ENCODE data around the gene ZNF483.

The ZNF483 gene

GRCh38 chr9:111516061-111516465, 8.9 kb upstream of the ZNF483 start:
- Histone ChIP-seq H2AFZ (no peak overlapping the region), H3K27me3 (ENCODE audit: control insufficient read depth, insufficient read depth, low read length) (no peaks in the 10 kb centered on the region), H3K36me3 (ENCODE audit: control insufficient read depth, insufficient read depth, low read length) (no peaks in the 10 kb centered on the region), H3K9ac (no peak overlapping the region), H3K4me1 (no peaks in the 10 kb centered on the region), H3K4me3 (ENCODE audit: low read depth, low read length) (no peak overlapping the region), H3K9me3 (ENCODE audit: control insufficient read depth, low read length) (no peaks in the 10 kb centered on the region), H3K4me2 (ENCODE audit: low read length) (no peak overlapping the region), H3K79me2 (no peaks in the 10 kb centered on the region), H3K27ac (no peak overlapping the region)
- TF ChIP-seq CTCF (IDR thresholded peaks at IDR 0.05) = no peak

- no peaks in the 10 kb centered on the region for H3K9me3 ChIP-seq (ENCODE audit: control insufficient read depth, low read length)
- H3K79me2 ChIP-seq = no peaks in the 10 kb centered on the region
- H2AFZ ChIP-seq = peak overlapping the region; percentile 84
- H3K4me1 ChIP-seq = no peaks in the 10 kb centered on the region
- H3K9ac ChIP-seq = no peak overlapping the region
- peak overlapping the region; percentile 81 for H3K4me3 ChIP-seq (ENCODE audit: low read depth, low read length)
- TF ChIP-seq CTCF (IDR thresholded peaks at IDR 0.05) = no peak
- no peak overlapping the region for H3K27ac ChIP-seq
- no peaks in the 10 kb centered on the region for H3K27me3 ChIP-seq (ENCODE audit: control insufficient read depth, insufficient read depth, low read length)
- H3K36me3 ChIP-seq (ENCODE audit: control insufficient read depth, insufficient read depth, low read length) = no peaks in the 10 kb centered on the region
- H3K4me2 ChIP-seq (ENCODE audit: low read length) = peak overlapping the region; percentile 88
These were observed 286 bp upstream of the ZNF483 start for GRCh38 chr9:111524731-111525055.

GRCh38 chr9:111527347-111527746, 2.4 kb downstream of the ZNF483 start:
- H2AFZ ChIP-seq = no peak overlapping the region
- TF ChIP-seq CTCF (IDR thresholded peaks at IDR 0.05) = no peak
- H3K79me2 ChIP-seq = no peaks in the 10 kb centered on the region
- no peak overlapping the region for H3K4me3 ChIP-seq (ENCODE audit: low read depth, low read length)
- H3K4me2 ChIP-seq (ENCODE audit: low read length) = no peak overlapping the region
- no peaks in the 10 kb centered on the region for H3K4me1 ChIP-seq
- H3K9ac ChIP-seq = no peak overlapping the region
- H3K9me3 ChIP-seq (ENCODE audit: control insufficient read depth, low read length) = no peaks in the 10 kb centered on the region
- H3K36me3 ChIP-seq (ENCODE audit: control insufficient read depth, insufficient read depth, low read length) = no peaks in the 10 kb centered on the region
- no peak overlapping the region for H3K27ac ChIP-seq
- H3K27me3 ChIP-seq (ENCODE audit: control insufficient read depth, insufficient read depth, low read length) = no peaks in the 10 kb centered on the region

GRCh38 chr9:111529787-111530186, 4.8 kb downstream of the ZNF483 start:
- Histone ChIP-seq H3K4me1 (no peaks in the 10 kb centered on the region), H2AFZ (no peak overlapping the region), H3K36me3 (ENCODE audit: control insufficient read depth, insufficient read depth, low read length) (no peaks in the 10 kb centered on the region), H3K4me2 (ENCODE audit: low read length) (no peak overlapping the region), H3K9ac (no peak overlapping the region), H3K4me3 (ENCODE audit: low read depth, low read length) (no peak overlapping the region), H3K9me3 (ENCODE audit: control insufficient read depth, low read length) (no peaks in the 10 kb centered on the region), H3K27ac (no peak overlapping the region), H3K27me3 (ENCODE audit: control insufficient read depth, insufficient read depth, low read length) (no peaks in the 10 kb centered on the region), H3K79me2 (no peaks in the 10 kb centered on the region)
- TF ChIP-seq CTCF (IDR thresholded peaks at IDR 0.05) = no peak

GRCh38 chr9:111531716-111532115, 6.7 kb downstream of the ZNF483 start:
- no peaks in the 10 kb centered on the region for H3K36me3 ChIP-seq (ENCODE audit: control insufficient read depth, insufficient read depth, low read length)
- no peak overlapping the region for H2AFZ ChIP-seq
- H3K4me3 ChIP-seq (ENCODE audit: low read depth, low read length) = no peak overlapping the region
- no peaks in the 10 kb centered on the region for H3K9me3 ChIP-seq (ENCODE audit: control insufficient read depth, low read length)
- H3K27ac ChIP-seq = no peak overlapping the region
- no peaks in the 10 kb centered on the region for H3K79me2 ChIP-seq
- H3K9ac ChIP-seq = no peak overlapping the region
- no peaks in the 10 kb centered on the region for H3K4me1 ChIP-seq
- TF ChIP-seq CTCF (IDR thresholded peaks at IDR 0.05) = no peak
- no peak overlapping the region for H3K4me2 ChIP-seq (ENCODE audit: low read length)
- H3K27me3 ChIP-seq (ENCODE audit: control insufficient read depth, insufficient read depth, low read length) = no peaks in the 10 kb centered on the region
